ENCODE results near the gene ATE1. TPM values are rescaled to one million over a fixed set of nuclear protein-coding genes. Genes with fewer than 3 reads are reported as not detected.

The ATE1 gene
- total and polyA plus RNA-seq, 2 experiments from 2014 or later: 16.9 to 48.9 TPM

- Histone ChIP-seq H3K9me3 (ENCODE audit: low read depth) (no peaks in the 10 kb centered on the region), H3K36me3 (replicated peaks; ENCODE audit: insufficient read depth, low read depth) (no peaks in the 10 kb centered on the region), H3K4me2 (no peak overlapping the region), H4K20me1 (ENCODE audit: insufficient read depth, poor library complexity, severe bottlenecking) (no peaks in the 10 kb centered on the region), H2AFZ (no peak overlapping the region), H3K79me2 (no peaks in the 10 kb centered on the region), H3K4me1 (ENCODE audit: insufficient read depth) (no peaks in the 10 kb centered on the region), H3K9me2 (replicated peaks; ENCODE audit: insufficient read depth) (no peaks in the 10 kb centered on the region), H3K27me3 (no peaks in the 10 kb centered on the region), H3K27ac (no peak overlapping the region), H3K4me3 (no peak overlapping the region)
- no peak for DNase-seq (ENCODE audit: low spot score)
- WGBS (ENCODE audit: low lambda C conversion rate, missing lambda C conversion rate): 53% methylated on average over 4 of the region's 4 CpGs
- TF ChIP-seq EZH2 (IDR thresholded peaks at IDR 0.05; ENCODE audit: borderline replicate concordance): no peak
- TF ChIP-seq CTCF (IDR thresholded peaks at IDR 0.05; ENCODE audit: poor library complexity): no peak
- no peak for TF ChIP-seq EZH2phosphoT487 (IDR thresholded peaks at IDR 0.05; ENCODE audit: low read depth, severe bottlenecking, unreplicated experiment)
Measured at GRCh38 chr10:121899727-121900126, 28.1 kb downstream of the ATE1 start.

GRCh38 chr10:121891103-121891502 is 36.7 kb downstream of the ATE1 start:
- Histone ChIP-seq H2AFZ (no peak overlapping the region), H3K4me1 (ENCODE audit: insufficient read depth) (no peaks in the 10 kb centered on the region), H3K9me3 (ENCODE audit: low read depth) (no peaks in the 10 kb centered on the region), H3K27ac (no peak overlapping the region), H3K4me3 (no peak overlapping the region), H3K79me2 (no peaks in the 10 kb centered on the region), H3K4me2 (no peak overlapping the region), H4K20me1 (ENCODE audit: insufficient read depth, poor library complexity, severe bottlenecking) (no peaks in the 10 kb centered on the region), H3K9me2 (replicated peaks; ENCODE audit: insufficient read depth) (no peaks in the 10 kb centered on the region), H3K27me3 (no peaks in the 10 kb centered on the region), H3K36me3 (replicated peaks; ENCODE audit: insufficient read depth, low read depth) (no peaks in the 10 kb centered on the region)
- TF ChIP-seq CTCF (IDR thresholded peaks at IDR 0.05; ENCODE audit: poor library complexity) (no peak), EZH2phosphoT487 (IDR thresholded peaks at IDR 0.05; ENCODE audit: low read depth, severe bottlenecking, unreplicated experiment) (no peak), EZH2 (IDR thresholded peaks at IDR 0.05; ENCODE audit: borderline replicate concordance) (no peak)
- no peak for DNase-seq (ENCODE audit: low spot score)
- WGBS (ENCODE audit: low lambda C conversion rate, missing lambda C conversion rate): 63% methylated on average over 5 of the region's 5 CpGs

GRCh38 chr10:121889212-121889611 is 38.6 kb downstream of the ATE1 start:
- Histone ChIP-seq H3K27ac (no peak overlapping the region), H3K9me2 (replicated peaks; ENCODE audit: insufficient read depth) (no peaks in the 10 kb centered on the region), H2AFZ (no peak overlapping the region), H3K36me3 (replicated peaks; ENCODE audit: insufficient read depth, low read depth) (no peaks in the 10 kb centered on the region), H3K79me2 (no peaks in the 10 kb centered on the region), H4K20me1 (ENCODE audit: insufficient read depth, poor library complexity, severe bottlenecking) (no peaks in the 10 kb centered on the region), H3K9me3 (ENCODE audit: low read depth) (no peaks in the 10 kb centered on the region), H3K4me2 (no peak overlapping the region), H3K4me1 (ENCODE audit: insufficient read depth) (no peaks in the 10 kb centered on the region), H3K4me3 (no peak overlapping the region), H3K27me3 (no peaks in the 10 kb centered on the region)
- TF ChIP-seq CTCF (IDR thresholded peaks at IDR 0.05; ENCODE audit: poor library complexity) (no peak), EZH2phosphoT487 (IDR thresholded peaks at IDR 0.05; ENCODE audit: low read depth, severe bottlenecking, unreplicated experiment) (no peak), EZH2 (IDR thresholded peaks at IDR 0.05; ENCODE audit: borderline replicate concordance) (no peak)
- DNase-seq (ENCODE audit: low spot score): no peak
- 74% methylated on average over 5 of the region's 5 CpGs for WGBS (ENCODE audit: low lambda C conversion rate, missing lambda C conversion rate)

All from hepatocyte (in vitro differentiated cells).